GF-D8 (cell line): ENCODE results near the gene TMEM185A.
"Not testable (repeated sequence)": the region's sequence is repeated elsewhere in the genome, so short reads cannot be mapped to it uniquely, and the experiment has no call there.

Experiments
- DNase-seq: peaks from one replicate; lab custom pipeline; 2025; lab: John Stamatoyannopoulos, UW

TMEM185A gene

GRCh38 chrX:149551245-149551938 is 80.2 kb downstream of the TMEM185A start:
- not testable (repeated sequence) for DNase-seq

- DNase-seq = not testable (repeated sequence)
Observed at GRCh38 chrX:149550454-149550853, 81.1 kb downstream of the TMEM185A start.

GRCh38 chrX:149549701-149550100 is 81.9 kb downstream of the TMEM185A start, which contains the start of gene HSFX3:
TSS of gene HSFX3 (minus strand) at chrX:149549924. CDS start at chrX:149549852, 72 bp downstream.
- not testable (repeated sequence) for DNase-seq

GRCh38 chrX:149547782-149548181 is 83.8 kb downstream of the TMEM185A start:
- DNase-seq = not testable (repeated sequence)

GRCh38 chrX:149546962-149547361 is 84.6 kb downstream of the TMEM185A start:
- DNase-seq = not testable (repeated sequence)
